ENCODE results near the gene SCARB2. TPM values are rescaled to one million over a fixed set of nuclear protein-coding genes. Genes with fewer than 3 reads are reported as not detected.

The SCARB2 gene
- polyA plus RNA-seq, 1 donor (not counting 4 experiments of a cell fraction or from before 2014, with no cell fraction given): 72.2 TPM

GRCh38 chr4:76166480-76166879 lies 47.1 kb downstream of the SCARB2 start:
- dilution Hi-C loops (cut with MboI; ENCODE audit: extremely low pct_ligation_motif_present, low sequenced_read_pairs): no loop called here
- H3K9ac ChIP-seq (ENCODE audit: control insufficient read depth, extremely low read depth, insufficient read depth, low read length): no peak overlapping the region
- H3K36me3 ChIP-seq (ENCODE audit: control insufficient read depth in 2 of 2, extremely low read depth in 1 of 2, insufficient read depth in 2 of 2, low read length in 2 of 2): peaks cover 11 to 34% of the 10 kb centered on the region in 2 experiments

DNA sequence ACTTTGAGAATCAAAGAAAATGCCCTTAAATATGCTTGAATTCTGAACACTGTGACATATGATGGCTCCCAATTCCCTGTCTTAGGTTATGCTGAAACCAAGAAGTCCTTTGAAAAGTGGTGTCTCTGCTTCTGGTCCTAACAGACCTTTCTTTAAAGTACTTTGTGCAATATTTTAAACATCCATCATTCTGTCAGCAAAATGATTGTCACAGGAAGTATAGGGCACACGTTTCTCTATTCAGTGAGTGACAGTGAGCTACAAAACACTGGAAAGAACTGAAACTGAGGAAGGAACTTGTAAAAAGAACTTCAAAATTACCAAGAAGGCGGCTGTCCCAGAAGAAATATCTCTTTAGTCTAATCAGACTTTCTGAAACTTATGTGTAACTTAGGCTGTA lies 53.3 kb downstream of the SCARB2 start:
- no peak overlapping the region for H3K27ac ChIP-seq (ENCODE audit: control insufficient read depth, insufficient read depth, low read length)
- H3K79me2 ChIP-seq (ENCODE audit: control insufficient read depth, insufficient read depth, low read length): no peaks in the 10 kb centered on the region
- no peak overlapping the region for H3K9ac ChIP-seq (ENCODE audit: control insufficient read depth, extremely low read depth, insufficient read depth, low read length)
- TF ChIP-seq, protein P1, sequence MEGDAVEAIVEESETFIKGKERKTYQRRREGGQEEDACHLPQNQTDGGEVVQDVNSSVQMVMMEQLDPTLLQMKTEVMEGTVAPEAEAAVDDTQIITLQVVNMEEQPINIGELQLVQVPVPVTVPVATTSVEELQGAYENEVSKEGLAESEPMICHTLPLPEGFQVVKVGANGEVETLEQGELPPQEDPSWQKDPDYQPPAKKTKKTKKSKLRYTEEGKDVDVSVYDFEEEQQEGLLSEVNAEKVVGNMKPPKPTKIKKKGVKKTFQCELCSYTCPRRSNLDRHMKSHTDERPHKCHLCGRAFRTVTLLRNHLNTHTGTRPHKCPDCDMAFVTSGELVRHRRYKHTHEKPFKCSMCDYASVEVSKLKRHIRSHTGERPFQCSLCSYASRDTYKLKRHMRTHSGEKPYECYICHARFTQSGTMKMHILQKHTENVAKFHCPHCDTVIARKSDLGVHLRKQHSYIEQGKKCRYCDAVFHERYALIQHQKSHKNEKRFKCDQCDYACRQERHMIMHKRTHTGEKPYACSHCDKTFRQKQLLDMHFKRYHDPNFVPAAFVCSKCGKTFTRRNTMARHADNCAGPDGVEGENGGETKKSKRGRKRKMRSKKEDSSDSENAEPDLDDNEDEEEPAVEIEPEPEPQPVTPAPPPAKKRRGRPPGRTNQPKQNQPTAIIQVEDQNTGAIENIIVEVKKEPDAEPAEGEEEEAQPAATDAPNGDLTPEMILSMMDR (optimal IDR thresholded peaks at IDR 0.05 in 1 of 3, IDR thresholded peaks at IDR 0.05 in 1 of 3, conservative IDR thresholded peaks at IDR 0.05 in 1 of 3; ENCODE audit: extremely low read depth in 1 of 3, insufficient read depth in 2 of 3, low read length in 3 of 3): no peak
- no peak for TF ChIP-seq EZH2 (IDR thresholded peaks at IDR 0.05; ENCODE audit: low read length)
- H3K9me3 ChIP-seq (ENCODE audit: control insufficient read depth, low read depth, low read length): no peaks in the 10 kb centered on the region
- H3K4me3 ChIP-seq (ENCODE audit: control insufficient read depth in 2 of 3, extremely low read depth in 1 of 3, insufficient read depth in 2 of 3, low read depth in 1 of 3, low read length in 3 of 3): no peak overlapping the region
- DNase-seq (ENCODE audit: low read depth, low spot score): no peak
- no peaks in the 10 kb centered on the region for H3K9me1 ChIP-seq (ENCODE audit: control insufficient read depth, extremely low read depth, insufficient read depth, low read length)
- peaks cover 0 to 13% of the 10 kb centered on the region in 2 experiments for H3K36me3 ChIP-seq (ENCODE audit: control insufficient read depth in 2 of 2, extremely low read depth in 1 of 2, insufficient read depth in 2 of 2, low read length in 2 of 2)
- dilution Hi-C loops (cut with MboI; ENCODE audit: extremely low pct_ligation_motif_present, low sequenced_read_pairs): no loop called here
- no peak overlapping the region for H2AFZ ChIP-seq (ENCODE audit: control insufficient read depth, low read length)
- no peak overlapping the region for H3K4me2 ChIP-seq (ENCODE audit: control insufficient read depth, extremely low read depth, insufficient read depth, low read depth, low read length)
- FAIRE-seq: no peak
- peaks cover 5% of the 10 kb centered on the region for H3K4me1 ChIP-seq (ENCODE audit: control insufficient read depth, extremely low read depth, insufficient read depth, low read length)
- H3K27me3 ChIP-seq (ENCODE audit: control insufficient read depth, extremely low read depth, insufficient read depth, low read length): no peaks in the 10 kb centered on the region
- H4K20me1 ChIP-seq (ENCODE audit: control insufficient read depth, extremely low read depth, insufficient read depth, low read length): no peaks in the 10 kb centered on the region

More at GRCh38 chr4:76166480-76166879, 47.1 kb downstream of the SCARB2 start:
- H3K27ac ChIP-seq (ENCODE audit: control insufficient read depth, insufficient read depth, low read length): no peak overlapping the region
- TF ChIP-seq EZH2 (IDR thresholded peaks at IDR 0.05; ENCODE audit: low read length): no peak
- TF ChIP-seq, protein P1 (optimal IDR thresholded peaks at IDR 0.05 in 1 of 3, IDR thresholded peaks at IDR 0.05 in 1 of 3, conservative IDR thresholded peaks at IDR 0.05 in 1 of 3; ENCODE audit: extremely low read depth in 1 of 3, insufficient read depth in 2 of 3, low read length in 3 of 3): no peak
- H3K4me2 ChIP-seq (ENCODE audit: control insufficient read depth, extremely low read depth, insufficient read depth, low read depth, low read length): no peak overlapping the region
- FAIRE-seq (no peak), DNase-seq (ENCODE audit: low read depth, low spot score) (no peak)
- H3K4me1 ChIP-seq (ENCODE audit: control insufficient read depth, extremely low read depth, insufficient read depth, low read length): no peaks in the 10 kb centered on the region
- no peaks in the 10 kb centered on the region for H3K9me3 ChIP-seq (ENCODE audit: control insufficient read depth, low read depth, low read length)
- H3K27me3 ChIP-seq (ENCODE audit: control insufficient read depth, extremely low read depth, insufficient read depth, low read length): no peaks in the 10 kb centered on the region
- no peaks in the 10 kb centered on the region for H3K9me1 ChIP-seq (ENCODE audit: control insufficient read depth, extremely low read depth, insufficient read depth, low read length)
- H2AFZ ChIP-seq (ENCODE audit: control insufficient read depth, low read length): no peak overlapping the region
- no peak overlapping the region for H3K4me3 ChIP-seq (ENCODE audit: control insufficient read depth in 2 of 3, extremely low read depth in 1 of 3, insufficient read depth in 2 of 3, low read depth in 1 of 3, low read length in 3 of 3)
- no peaks in the 10 kb centered on the region for H4K20me1 ChIP-seq (ENCODE audit: control insufficient read depth, extremely low read depth, insufficient read depth, low read length)
- no peaks in the 10 kb centered on the region for H3K79me2 ChIP-seq (ENCODE audit: control insufficient read depth, insufficient read depth, low read length)

Data from keratinocyte (primary cell).